HUES48 (cell line): ENCODE measurements around the gene BLOC1S6.

Experiments used
- H3K27ac ChIP-seq: one replicate; pipeline ENCODE4 v1.7.0; 2013; ENCODE audit warnings: low read depth, low read length, inconsistent platforms
- H3K27me3 ChIP-seq: 2 replicates; pipeline ENCODE4 v1.6.1; 2013; ENCODE audit warnings: mild to moderate bottlenecking, low read length; ENCODE audit not compliant: control insufficient read depth, insufficient read depth
- H3K36me3 ChIP-seq: 2 replicates; pipeline ENCODE4 v1.6.1; 2013; ENCODE audit warnings: low read length; ENCODE audit not compliant: control insufficient read depth, insufficient read depth
- H3K4me1 ChIP-seq: 2 replicates; pipeline ENCODE4 v1.6.1; 2013; ENCODE audit warnings: mild to moderate bottlenecking, low read length; ENCODE audit not compliant: control insufficient read depth, insufficient read depth
- H3K4me3 ChIP-seq: 2 replicates; pipeline ENCODE4 v1.5.1; 2013; ENCODE audit warnings: mild to moderate bottlenecking, low read depth, low read length
- H3K9ac ChIP-seq: 2 replicates; pipeline ENCODE4 v1.6.1; 2013; ENCODE audit warnings: mild to moderate bottlenecking, low read depth, low read length, moderate library complexity
- H3K9me3 ChIP-seq: 2 replicates; pipeline ENCODE4 v1.6.1; 2013; ENCODE audit warnings: low read length; ENCODE audit not compliant: control insufficient read depth, insufficient read depth

The BLOC1S6 gene

GRCh38 chr15:45587095-45587862 is at the start of gene BLOC1S6:
TSS of gene BLOC1S6 (plus strand) at chr15:45587379. CDS start at chr15:45587444, 65 bp downstream.
- Histone ChIP-seq H3K9ac (peak within 1 kb of the TSS; percentile 97), H3K4me3 (peak within 1 kb of the TSS; percentile 98), H3K27ac (peak within 1 kb of the TSS; percentile 98), H3K9me3 (no peaks in the 10 kb centered on the region), H3K27me3 (no peaks in the 10 kb centered on the region), H3K4me1 (peaks cover 10% of the 10 kb centered on the region; the same call in 1 of the 2 replicates), H3K36me3 (peaks cover 4% of the 10 kb centered on the region)

- Histone ChIP-seq H3K36me3 (no peaks in the 10 kb centered on the region), H3K9ac (no peak overlapping the region), H3K27ac (no peak overlapping the region), H3K4me3 (no peak overlapping the region), H3K9me3 (no peaks in the 10 kb centered on the region), H3K27me3 (no peaks in the 10 kb centered on the region; the same call in 1 of the 2 replicates), H3K4me1 (peaks cover 11% of the 10 kb centered on the region)
Measured at GRCh38 chr15:45539680-45540079, 47.5 kb upstream of the BLOC1S6 start.

GRCh38 chr15:45540531-45540930 is 46.6 kb upstream of the BLOC1S6 start:
- Histone ChIP-seq H3K9me3 (no peaks in the 10 kb centered on the region), H3K27ac (no peak overlapping the region), H3K9ac (no peak overlapping the region), H3K36me3 (no peaks in the 10 kb centered on the region), H3K4me1 (peaks cover 5% of the 10 kb centered on the region; the same call in 1 of the 2 replicates), H3K4me3 (no peak overlapping the region), H3K27me3 (no peaks in the 10 kb centered on the region; the same call in 1 of the 2 replicates)

- H3K27ac ChIP-seq = no peak overlapping the region
- no peaks in the 10 kb centered on the region for H3K27me3 ChIP-seq
- no peak overlapping the region for H3K4me3 ChIP-seq
- no peaks in the 10 kb centered on the region for H3K9me3 ChIP-seq
- H3K4me1 ChIP-seq = no peaks in the 10 kb centered on the region
- no peak overlapping the region for H3K9ac ChIP-seq
- no peaks in the 10 kb centered on the region for H3K36me3 ChIP-seq
Measured at GRCh38 chr15:45543051-45543450, 44.1 kb upstream of the BLOC1S6 start.

GRCh38 chr15:45544266-45545023 is 42.7 kb upstream of the BLOC1S6 start:
- H3K36me3 ChIP-seq = no peaks in the 10 kb centered on the region
- H3K27me3 ChIP-seq = no peaks in the 10 kb centered on the region; the same call in 1 of the 2 replicates
- H3K4me3 ChIP-seq = no peak overlapping the region
- H3K9me3 ChIP-seq = no peaks in the 10 kb centered on the region
- no peak overlapping the region for H3K9ac ChIP-seq
- no peaks in the 10 kb centered on the region for H3K4me1 ChIP-seq
- H3K27ac ChIP-seq = no peak overlapping the region

GRCh38 chr15:45546789-45547188 is 40.4 kb upstream of the BLOC1S6 start:
- Histone ChIP-seq H3K4me3 (no peak overlapping the region), H3K27me3 (no peaks in the 10 kb centered on the region; the same call in 1 of the 2 replicates), H3K27ac (no peak overlapping the region)

GRCh38 chr15:45548753-45549520 is 38.2 kb upstream of the BLOC1S6 start:
- Histone ChIP-seq H3K36me3 (no peaks in the 10 kb centered on the region), H3K27ac (no peak overlapping the region), H3K4me3 (no peak overlapping the region), H3K27me3 (no peaks in the 10 kb centered on the region; the same call in 1 of the 2 replicates), H3K9ac (no peak overlapping the region), H3K4me1 (no peaks in the 10 kb centered on the region), H3K9me3 (no peaks in the 10 kb centered on the region)

More at GRCh38 chr15:45546789-45547188, 40.4 kb upstream of the BLOC1S6 start:
- no peaks in the 10 kb centered on the region for H3K9me3 ChIP-seq
- no peaks in the 10 kb centered on the region for H3K4me1 ChIP-seq
- no peak overlapping the region for H3K9ac ChIP-seq
- no peaks in the 10 kb centered on the region for H3K36me3 ChIP-seq

GRCh38 chr15:45549541-45550220 is 37.5 kb upstream of the BLOC1S6 start:
- Histone ChIP-seq H3K27me3 (no peaks in the 10 kb centered on the region; the same call in 1 of the 2 replicates), H3K9me3 (no peaks in the 10 kb centered on the region), H3K4me1 (no peaks in the 10 kb centered on the region), H3K36me3 (no peaks in the 10 kb centered on the region), H3K27ac (no peak overlapping the region), H3K4me3 (no peak overlapping the region), H3K9ac (no peak overlapping the region)

- H3K9ac ChIP-seq = no peak overlapping the region
- H3K27ac ChIP-seq = no peak overlapping the region
- H3K9me3 ChIP-seq = no peaks in the 10 kb centered on the region
- no peaks in the 10 kb centered on the region for H3K4me1 ChIP-seq
- no peaks in the 10 kb centered on the region; the same call in 1 of the 2 replicates for H3K27me3 ChIP-seq
- H3K36me3 ChIP-seq = no peaks in the 10 kb centered on the region
- no peak overlapping the region for H3K4me3 ChIP-seq
Measured at GRCh38 chr15:45550436-45550835, 36.7 kb upstream of the BLOC1S6 start.

GRCh38 chr15:45551676-45552075 is 35.5 kb upstream of the BLOC1S6 start:
- no peaks in the 10 kb centered on the region for H3K36me3 ChIP-seq
- no peaks in the 10 kb centered on the region for H3K9me3 ChIP-seq
- peaks cover 3% of the 10 kb centered on the region for H3K27me3 ChIP-seq
- H3K4me1 ChIP-seq = no peaks in the 10 kb centered on the region
- H3K27ac ChIP-seq = no peak overlapping the region
- H3K4me3 ChIP-seq = no peak overlapping the region
- no peak overlapping the region for H3K9ac ChIP-seq
